Astrocyte of the spinal cord (primary cell): ENCODE results near the gene DCDC2.
"Not testable (repeated sequence)": the region's sequence is repeated elsewhere in the genome, so short reads cannot be mapped to it uniquely, and the experiment has no call there.

Source experiments
- DNase-seq: peaks from one replicate; pipeline ENCODE4 v3.0.0; 2011; ENCODE audit warnings: low read depth, low spot score
- H3K4me3 ChIP-seq: 2 replicates; pipeline ENCODE4 v1.5.1; 2011; ENCODE audit warnings: low read depth, mild to moderate bottlenecking, low read length, moderate library complexity
- in situ Hi-C: cut with HindIII; loops from 2 replicates; pipeline ENCODE4 v1.10.0; 2017; ENCODE audit warnings: low sequenced_read_pairs
- TF ChIP-seq, protein P1 (sequence below): IDR thresholded peaks from 2 replicates; pipeline ENCODE4 v1.5.1; 2012; ENCODE audit warnings: low read depth, mild to moderate bottlenecking, low read length, inconsistent platforms

DCDC2 gene

GRCh38 chr6:24242924-24243323 lies 114.9 kb downstream of the DCDC2 start:
- TF ChIP-seq, protein P1, sequence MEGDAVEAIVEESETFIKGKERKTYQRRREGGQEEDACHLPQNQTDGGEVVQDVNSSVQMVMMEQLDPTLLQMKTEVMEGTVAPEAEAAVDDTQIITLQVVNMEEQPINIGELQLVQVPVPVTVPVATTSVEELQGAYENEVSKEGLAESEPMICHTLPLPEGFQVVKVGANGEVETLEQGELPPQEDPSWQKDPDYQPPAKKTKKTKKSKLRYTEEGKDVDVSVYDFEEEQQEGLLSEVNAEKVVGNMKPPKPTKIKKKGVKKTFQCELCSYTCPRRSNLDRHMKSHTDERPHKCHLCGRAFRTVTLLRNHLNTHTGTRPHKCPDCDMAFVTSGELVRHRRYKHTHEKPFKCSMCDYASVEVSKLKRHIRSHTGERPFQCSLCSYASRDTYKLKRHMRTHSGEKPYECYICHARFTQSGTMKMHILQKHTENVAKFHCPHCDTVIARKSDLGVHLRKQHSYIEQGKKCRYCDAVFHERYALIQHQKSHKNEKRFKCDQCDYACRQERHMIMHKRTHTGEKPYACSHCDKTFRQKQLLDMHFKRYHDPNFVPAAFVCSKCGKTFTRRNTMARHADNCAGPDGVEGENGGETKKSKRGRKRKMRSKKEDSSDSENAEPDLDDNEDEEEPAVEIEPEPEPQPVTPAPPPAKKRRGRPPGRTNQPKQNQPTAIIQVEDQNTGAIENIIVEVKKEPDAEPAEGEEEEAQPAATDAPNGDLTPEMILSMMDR = no peak
- DNase-seq = no peak
- in situ Hi-C loops = no loop called here
- H3K4me3 ChIP-seq = no peak overlapping the region

DNA sequence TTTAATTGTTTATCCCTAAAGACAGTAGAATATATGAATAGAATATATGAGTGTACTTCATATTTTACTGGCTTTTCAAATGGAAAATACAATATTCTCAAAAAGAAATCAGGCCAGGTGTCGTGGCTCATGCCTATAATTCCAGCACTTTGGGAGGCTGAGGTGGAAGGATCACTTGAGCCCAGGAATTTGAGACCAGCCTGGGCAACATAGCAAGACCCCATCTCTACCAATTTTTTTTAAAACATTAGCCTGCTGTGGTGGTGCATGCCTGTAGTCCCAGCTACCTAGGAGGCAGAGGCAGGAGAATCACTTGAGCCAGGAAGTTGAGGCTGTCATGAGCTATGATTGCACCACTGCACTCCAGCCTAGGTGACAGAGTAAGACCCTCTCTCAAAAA lies 116.1 kb downstream of the DCDC2 start:
- in situ Hi-C loops, DNase-seq, H3K4me3 ChIP-seq: not testable (repeated sequence)

GRCh38 chr6:24240943-24241342 lies 116.9 kb downstream of the DCDC2 start:
- DNase-seq = no peak
- TF ChIP-seq, protein P1 = no peak
- in situ Hi-C loops = no loop called here
- no peak overlapping the region for H3K4me3 ChIP-seq

GRCh38 chr6:24240380-24240928 lies 117.4 kb downstream of the DCDC2 start:
- TF ChIP-seq, protein P1 = no peak
- no peak for DNase-seq
- in situ Hi-C loops = no loop called here
- H3K4me3 ChIP-seq = no peak overlapping the region

DNA sequence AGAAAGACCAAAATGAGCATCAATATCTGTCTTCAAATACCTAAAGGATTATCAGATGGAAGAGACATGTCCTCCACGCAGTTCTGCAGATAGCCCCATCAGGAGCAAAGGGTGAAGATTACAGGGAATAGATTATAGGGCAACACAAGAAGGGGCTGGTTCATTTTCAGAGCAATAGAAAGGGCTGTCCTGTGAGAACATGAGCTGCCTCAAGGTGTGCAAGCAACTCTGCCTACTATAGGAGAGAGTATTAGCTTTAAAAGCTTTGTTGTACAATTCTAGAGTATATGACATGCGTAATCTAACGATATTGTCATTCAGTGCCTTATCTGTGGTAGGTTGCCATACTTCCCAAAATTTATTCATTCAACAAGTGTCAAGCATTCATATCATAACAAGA lies 119.2 kb downstream of the DCDC2 start:
- in situ Hi-C loops = no loop called here
- DNase-seq = no peak
- no peak overlapping the region for H3K4me3 ChIP-seq
- TF ChIP-seq, protein P1 = no peak

- H3K4me3 ChIP-seq, in situ Hi-C loops, DNase-seq: not testable (repeated sequence)
These were observed 121.1 kb downstream of the DCDC2 start for GRCh38 chr6:24236779-24237178.

- DNase-seq = no peak
- TF ChIP-seq, protein P1 = no peak
- no peak overlapping the region for H3K4me3 ChIP-seq
- in situ Hi-C loops = no loop called here
These were observed 123.9 kb downstream of the DCDC2 start for GRCh38 chr6:24233813-24234442.
